ENCODE results near the gene USP20.

Gene USP20

GRCh38 chr9:129929496-129930125 is 94.4 kb downstream of the USP20 start:
- H3K4me3 ChIP-seq (ENCODE audit: low read depth, low read length): no peak overlapping the region
- no peak for TF ChIP-seq CTCF (IDR thresholded peaks at IDR 0.05; ENCODE audit: insufficient read depth, low read depth, low read length, missing control alignments)
- DNase-seq (ENCODE audit: low read depth): no peak

DNA sequence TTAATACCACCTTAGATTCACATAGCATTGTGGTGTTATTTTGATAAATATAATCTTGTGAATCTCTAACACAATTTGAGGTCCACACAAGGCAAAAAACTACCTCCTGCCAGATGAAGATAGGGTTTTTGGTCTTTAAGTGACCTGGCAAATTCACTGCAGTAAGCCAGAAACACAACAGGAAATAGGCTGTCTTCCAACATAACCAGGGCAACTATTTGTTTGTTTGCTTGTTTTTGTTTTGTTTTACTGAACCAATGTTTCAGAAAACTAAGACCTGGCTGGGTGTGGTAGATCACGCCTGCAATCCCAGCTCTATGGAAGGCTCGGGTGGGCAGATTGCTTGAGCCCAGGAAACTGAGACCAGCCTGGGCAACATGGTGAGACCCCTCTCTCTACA is 95.5 kb downstream of the USP20 start:
- H3K4me3 ChIP-seq (ENCODE audit: low read depth, low read length): no peak overlapping the region
- DNase-seq (ENCODE audit: low read depth): no peak
- TF ChIP-seq CTCF (IDR thresholded peaks at IDR 0.05; ENCODE audit: insufficient read depth, low read depth, low read length, missing control alignments): no peak

Measured in GM12865 (cell line).